Peyer's patch (tissue), 4 donors: ENCODE results near the gene CNTNAP2. TPM values are rescaled to one million over a fixed set of nuclear protein-coding genes. Genes with fewer than 3 reads are reported as not detected.

Source experiments
- DNase-seq, 3 donors: peaks; one replicate each; pipeline ENCODE4 v3.0.0-alpha.2; 2017 to 2019
- H3K27ac ChIP-seq, 4 donors: fragments of 200-600 bp; sonication (generic); one replicate each; pipeline ENCODE4 v1.5.1; 2016 to 2019
- H3K27me3 ChIP-seq, 2 donors: fragments of 200-600 bp; sonication (generic); one replicate each; pipeline ENCODE4 v1.5.1; 2019
- H3K36me3 ChIP-seq, 3 donors: fragments of 200-600 bp; sonication (generic); one replicate each; pipeline ENCODE4 v1.5.1; 2016 to 2019
- H3K4me1 ChIP-seq, 4 donors: fragments of 200-600 bp; sonication (generic); one replicate each; pipeline ENCODE4 v1.5.1; 2016 to 2019
- H3K4me3 ChIP-seq, 4 donors: fragments of 200-600 bp; sonication (generic); 1 replicate in 3 of 4; 2 replicates in 1 of 4; pipeline ENCODE4 v1.5.1; 2016 to 2019; ENCODE audit warnings: mild to moderate bottlenecking in 1 of 4
- H3K9me3 ChIP-seq, 4 donors: fragments of 200-600 bp; sonication (generic); one replicate each; pipeline ENCODE4 v1.5.1; 2016 to 2019; ENCODE audit warnings: mild to moderate bottlenecking in 1 of 4
- CTCF ChIP-seq, 6 experiments: fragments of 450-650 bp in 4 of 6; fragments of 200-600 bp in 2 of 6; sonication (generic) in 1 of 6; IDR thresholded peaks; one replicate each; pipeline ENCODE4 v1.5.1; 2017 to 2019; ENCODE audit warnings: antibody characterized with exemption in 6 of 6, mild to moderate bottlenecking in 3 of 6, moderate library complexity in 1 of 6
- POLR2A ChIP-seq, 2 donors: fragments of 450-650 bp; IDR thresholded peaks; one replicate each; pipeline ENCODE4 v1.5.1; 2017; ENCODE audit warnings: antibody characterized with exemption in 2 of 2, mild to moderate bottlenecking in 2 of 2, moderate library complexity in 2 of 2
- total RNA-seq, 4 donors: library from RNA; depleted of rRNA; stranded (reverse); fragments of >200 nt; gene quantifications; one replicate each; pipeline ENCODE4 v1.1.0, GENCODE V29; 2016

The CNTNAP2 gene
- total RNA-seq, 4 donors from 2014 or later, result 1.5 to 4.9 (median 3.6) TPM

GRCh38 chr7:147579148-147579547 is 1462.5 kb downstream of the CNTNAP2 start:
- no peak for DNase-seq
- no peak for TF ChIP-seq POLR2A (IDR thresholded peaks at IDR 0.05)
- TF ChIP-seq CTCF (IDR thresholded peaks at IDR 0.05), result no peak
- Histone ChIP-seq H3K4me3 (no peak overlapping the region), H3K27ac (no peak overlapping the region), H3K27me3 (no peaks in the 10 kb centered on the region), H3K36me3 (no peaks in the 10 kb centered on the region), H3K4me1 (no peaks in the 10 kb centered on the region), H3K9me3 (no peaks in the 10 kb centered on the region)

GRCh38 chr7:147584771-147585193 is 1468.2 kb downstream of the CNTNAP2 start:
- no peaks in the 10 kb centered on the region for H3K27me3 ChIP-seq
- no peaks in the 10 kb centered on the region for H3K4me1 ChIP-seq
- no peaks in the 10 kb centered on the region for H3K9me3 ChIP-seq
- H3K36me3 ChIP-seq, result no peaks in the 10 kb centered on the region
- DNase-seq, result no peak
- TF ChIP-seq CTCF (IDR thresholded peaks at IDR 0.05) (no peak), POLR2A (IDR thresholded peaks at IDR 0.05) (no peak)
- no peak overlapping the region for H3K27ac ChIP-seq
- no peak overlapping the region for H3K4me3 ChIP-seq

GRCh38 chr7:147586110-147586509 is 1469.5 kb downstream of the CNTNAP2 start:
- H3K36me3 ChIP-seq, result no peaks in the 10 kb centered on the region
- no peaks in the 10 kb centered on the region for H3K4me1 ChIP-seq
- no peak overlapping the region for H3K4me3 ChIP-seq
- TF ChIP-seq CTCF (IDR thresholded peaks at IDR 0.05), result no peak
- TF ChIP-seq POLR2A (IDR thresholded peaks at IDR 0.05), result no peak
- no peak overlapping the region for H3K27ac ChIP-seq
- no peak for DNase-seq
- no peaks in the 10 kb centered on the region for H3K9me3 ChIP-seq
- no peaks in the 10 kb centered on the region for H3K27me3 ChIP-seq

- H3K4me1 ChIP-seq, result no peaks in the 10 kb centered on the region
- H3K9me3 ChIP-seq, result no peaks in the 10 kb centered on the region
- no peaks in the 10 kb centered on the region for H3K36me3 ChIP-seq
- DNase-seq, result no peak
- no peak for TF ChIP-seq POLR2A (IDR thresholded peaks at IDR 0.05)
- no peak for TF ChIP-seq CTCF (IDR thresholded peaks at IDR 0.05)
- no peak overlapping the region for H3K4me3 ChIP-seq
- no peak overlapping the region for H3K27ac ChIP-seq
- H3K27me3 ChIP-seq, result no peaks in the 10 kb centered on the region
These were observed 1469.9 kb downstream of the CNTNAP2 start for GRCh38 chr7:147586526-147586925.

GRCh38 chr7:147593271-147594057 is 1476.9 kb downstream of the CNTNAP2 start:
- DNase-seq, result no peak
- H3K27me3 ChIP-seq, result no peaks in the 10 kb centered on the region
- H3K4me1 ChIP-seq, result no peaks in the 10 kb centered on the region

More at GRCh38 chr7:147593271-147594057, 1476.9 kb downstream of the CNTNAP2 start:
- Histone ChIP-seq H3K27ac (no peak overlapping the region), H3K4me3 (no peak overlapping the region), H3K9me3 (peaks cover 0 to 7% (median 0%) of the 10 kb centered on the region in 4 donors), H3K36me3 (no peaks in the 10 kb centered on the region)
- TF ChIP-seq CTCF (IDR thresholded peaks at IDR 0.05) (no peak), POLR2A (IDR thresholded peaks at IDR 0.05) (no peak)
